KOPT-K1 (cell line): ENCODE measurements around the gene IRF2BP2.

Source experiments
- H3K27ac ChIP-seq: fragments of 200-600 bp; sonication (generic); 2 replicates; pipeline ENCODE4 v1.5.1; 2016; ENCODE audit warnings: antibody characterized with exemption, mild to moderate bottlenecking, low read depth, low read length; ENCODE audit not compliant: poor library complexity, severe bottlenecking
- H3K36me3 ChIP-seq: fragments of 200-600 bp; sonication (generic); 2 replicates; pipeline ENCODE4 v1.5.1; 2017; ENCODE audit warnings: antibody characterized with exemption, mild to moderate bottlenecking, low read length, moderate library complexity; ENCODE audit not compliant: insufficient read depth
- H3K9me3 ChIP-seq: fragments of 200-600 bp; sonication (generic); 2 replicates; pipeline ENCODE4 v1.5.1; 2017; ENCODE audit warnings: antibody characterized with exemption, low read length, mild to moderate bottlenecking; ENCODE audit not compliant: insufficient read depth, poor library complexity, severe bottlenecking

Gene IRF2BP2

GRCh38 chr1:234610061-234610665 is at the start of gene IRF2BP2:
Gene IRF2BP2, minus strand, starts transcription at chr1:234610178. Its CDS starts 684 bp downstream, at chr1:234609494.
- no peaks in the 10 kb centered on the region for H3K9me3 ChIP-seq
- peaks cover 27% of the 10 kb centered on the region for H3K36me3 ChIP-seq
- peak within 1 kb of the TSS; percentile 86 for H3K27ac ChIP-seq

DNA sequence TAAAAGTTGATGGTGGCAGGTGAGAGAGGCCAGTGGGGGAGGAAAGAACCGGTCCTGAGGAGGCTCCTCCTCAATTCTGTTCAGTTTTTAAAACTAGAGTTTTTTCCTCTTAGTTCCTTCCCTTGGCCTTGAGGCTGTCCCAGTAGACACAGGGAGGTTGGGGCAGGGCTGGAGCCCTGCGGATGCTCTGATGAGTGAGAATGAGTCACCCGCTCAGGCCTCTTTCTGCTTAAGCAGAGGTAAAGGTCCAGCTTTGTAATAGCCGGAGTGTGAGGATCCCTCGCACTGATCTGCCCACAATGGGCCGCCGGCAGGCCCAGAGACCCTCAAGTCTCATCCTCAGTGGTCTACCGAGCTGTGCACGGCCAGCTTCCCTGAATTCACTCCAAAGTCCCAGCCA is 49.6 kb upstream of the IRF2BP2 start:
- Histone ChIP-seq H3K9me3 (no peaks in the 10 kb centered on the region), H3K36me3 (no peaks in the 10 kb centered on the region), H3K27ac (no peak overlapping the region)

DNA sequence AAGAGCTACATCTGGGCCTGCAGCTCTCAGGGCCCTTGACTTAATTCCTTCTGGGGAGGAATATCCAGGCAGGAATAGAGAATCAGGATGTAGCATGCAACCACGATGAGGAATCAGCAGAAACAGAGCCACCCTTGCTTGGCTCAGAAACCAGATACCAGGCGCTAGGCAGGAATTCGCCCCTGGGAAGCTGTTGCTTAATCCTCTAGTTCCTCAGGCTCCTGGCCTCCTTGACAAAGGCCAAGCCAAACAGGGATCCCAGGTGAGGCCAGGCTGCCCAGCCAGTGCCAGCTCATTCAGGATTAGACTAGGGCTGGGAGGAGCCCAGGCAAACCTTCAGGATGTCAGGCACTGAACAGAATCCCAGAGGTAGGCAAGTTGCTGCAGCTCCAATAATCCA is 48.2 kb upstream of the IRF2BP2 start:
- no peak overlapping the region for H3K27ac ChIP-seq
- H3K36me3 ChIP-seq, result no peaks in the 10 kb centered on the region
- no peaks in the 10 kb centered on the region for H3K9me3 ChIP-seq

- Histone ChIP-seq H3K27ac (no peak overlapping the region), H3K9me3 (no peaks in the 10 kb centered on the region), H3K36me3 (no peaks in the 10 kb centered on the region)
Measured at GRCh38 chr1:234656944-234657654, 47.1 kb upstream of the IRF2BP2 start.

DNA sequence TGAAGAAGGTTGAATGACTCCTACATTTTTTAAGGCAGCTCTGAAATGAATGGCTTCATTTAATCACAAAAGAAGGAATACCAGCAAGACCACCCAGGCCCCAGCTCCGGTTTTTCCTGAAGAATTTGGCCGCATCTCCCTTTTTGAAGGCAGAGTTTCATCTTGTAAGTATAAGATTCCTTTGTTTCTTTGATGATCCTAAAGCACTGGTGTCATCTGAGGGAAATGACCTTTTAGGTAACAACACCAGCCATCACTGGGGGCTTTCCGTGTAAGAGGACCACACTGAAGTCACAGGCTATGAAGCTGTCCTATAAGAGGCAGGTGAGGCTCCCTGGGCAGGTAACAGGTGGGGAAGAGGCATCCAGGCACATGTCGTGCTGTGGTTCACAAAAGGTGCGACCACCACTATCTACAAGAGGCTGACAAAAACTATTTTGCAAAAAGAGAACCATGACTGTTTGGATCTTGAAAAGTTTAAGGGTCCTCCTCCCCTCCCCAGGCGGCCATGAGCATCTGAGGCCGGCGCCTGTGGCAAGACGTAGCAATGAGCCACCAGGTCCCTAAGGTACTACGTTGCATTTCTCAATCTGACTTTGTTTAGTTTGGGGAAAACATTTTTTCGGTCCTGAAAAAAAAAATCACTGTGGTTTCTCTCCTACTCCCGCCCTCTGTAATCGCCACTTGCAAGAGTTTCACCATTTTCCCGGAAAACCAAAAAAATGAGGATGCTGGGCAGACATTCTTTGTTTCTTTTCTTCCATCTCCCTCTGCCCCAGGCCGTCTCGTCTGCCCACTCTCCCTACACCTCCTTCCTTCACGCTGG is 46.3 kb upstream of the IRF2BP2 start:
- H3K27ac ChIP-seq, result no peak overlapping the region
- no peaks in the 10 kb centered on the region for H3K9me3 ChIP-seq
- no peaks in the 10 kb centered on the region for H3K36me3 ChIP-seq

DNA sequence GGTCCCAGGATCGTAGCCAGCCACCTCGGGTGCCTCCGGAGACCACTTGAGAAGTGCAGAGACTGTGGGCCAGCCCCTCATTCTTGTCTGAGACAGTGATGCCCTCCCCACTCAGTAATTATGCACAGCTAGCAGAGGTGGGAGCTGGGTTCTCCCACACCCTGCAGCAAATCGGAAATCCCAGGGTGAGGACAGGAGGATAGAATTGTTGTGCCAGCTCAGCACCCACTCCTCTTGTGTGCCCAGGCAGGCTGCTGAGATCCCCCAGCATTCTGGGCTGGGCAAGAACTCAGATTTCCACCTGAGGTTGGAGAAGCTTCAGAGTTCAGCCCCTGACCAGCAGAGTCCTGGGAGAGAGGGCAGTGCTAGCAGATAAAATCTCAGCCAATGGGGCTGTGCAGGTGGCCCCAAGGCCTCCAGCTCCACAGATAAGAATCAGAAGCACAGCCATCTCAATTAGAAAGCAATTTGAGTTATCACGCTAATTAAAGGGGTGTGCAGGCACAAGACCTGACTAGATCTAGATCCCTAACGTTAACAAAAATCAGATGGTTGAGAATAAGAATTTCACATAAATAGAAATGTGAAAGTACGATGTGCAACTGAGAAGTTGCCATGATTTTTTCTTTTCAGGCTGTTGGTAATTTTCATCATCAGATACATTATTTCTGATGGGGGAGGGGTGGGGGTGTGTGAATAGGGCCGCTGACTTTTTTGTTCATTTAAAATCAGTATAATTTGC is 45.5 kb upstream of the IRF2BP2 start:
- no peak overlapping the region for H3K27ac ChIP-seq

GRCh38 chr1:234654002-234654733 is 44.2 kb upstream of the IRF2BP2 start:
- no peaks in the 10 kb centered on the region for H3K9me3 ChIP-seq
- no peak overlapping the region for H3K27ac ChIP-seq
- H3K36me3 ChIP-seq, result no peaks in the 10 kb centered on the region

More for the DNA sequence above, 45.5 kb upstream of the IRF2BP2 start:
- H3K9me3 ChIP-seq, result no peaks in the 10 kb centered on the region
- no peaks in the 10 kb centered on the region for H3K36me3 ChIP-seq

GRCh38 chr1:234649432-234650081 is 39.6 kb upstream of the IRF2BP2 start:
- peaks cover 6% of the 10 kb centered on the region for H3K9me3 ChIP-seq
- no peak overlapping the region for H3K27ac ChIP-seq
- no peaks in the 10 kb centered on the region for H3K36me3 ChIP-seq

DNA sequence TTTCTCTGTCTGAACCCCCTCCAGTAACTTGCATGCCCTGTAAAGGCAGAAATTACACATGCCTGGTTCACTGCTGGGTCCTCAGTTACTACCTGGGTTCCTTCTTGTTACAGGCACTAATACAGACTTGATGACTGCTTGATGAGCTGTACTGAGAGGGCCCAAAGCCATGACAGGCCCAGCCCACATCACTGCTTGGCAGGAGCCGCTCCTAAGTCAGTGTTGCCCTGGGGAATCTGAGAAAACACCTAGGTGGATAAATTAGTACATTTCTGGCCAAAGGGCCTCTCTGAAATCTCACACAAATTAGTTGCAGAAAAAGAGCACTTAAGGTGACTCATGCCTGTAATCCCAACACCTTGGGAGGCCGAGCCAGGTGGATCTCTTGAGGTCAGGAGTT is 37.8 kb upstream of the IRF2BP2 start:
- peaks cover 6% of the 10 kb centered on the region for H3K9me3 ChIP-seq
- no peaks in the 10 kb centered on the region for H3K36me3 ChIP-seq
- H3K27ac ChIP-seq, result no peak overlapping the region

GRCh38 chr1:234647245-234647644 is 37.3 kb upstream of the IRF2BP2 start:
- H3K36me3 ChIP-seq, result no peaks in the 10 kb centered on the region
- no peak overlapping the region for H3K27ac ChIP-seq
- peaks cover 6% of the 10 kb centered on the region for H3K9me3 ChIP-seq

DNA sequence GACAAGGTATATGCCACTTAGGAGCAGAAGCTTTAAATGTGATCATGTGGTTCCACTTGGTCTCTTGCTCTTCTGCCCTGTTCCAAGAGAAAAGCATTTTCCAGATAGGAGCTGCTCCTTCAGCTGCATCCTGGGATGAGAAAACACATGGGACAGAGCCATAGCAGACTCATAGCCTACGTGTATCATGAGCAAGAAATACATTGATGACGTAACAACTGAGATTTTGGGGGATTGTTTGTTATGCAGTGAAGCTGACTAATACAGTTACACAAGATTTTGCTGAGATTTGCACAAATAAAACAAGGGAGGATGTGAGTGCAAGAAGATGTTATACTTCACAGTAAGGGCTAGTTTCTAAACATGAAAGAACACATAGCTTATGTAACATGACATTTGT is 36.0 kb upstream of the IRF2BP2 start:
- no peak overlapping the region for H3K27ac ChIP-seq
- H3K36me3 ChIP-seq, result no peaks in the 10 kb centered on the region

GRCh38 chr1:234645474-234645953 is 35.5 kb upstream of the IRF2BP2 start:
- peaks cover 6% of the 10 kb centered on the region for H3K9me3 ChIP-seq
- no peaks in the 10 kb centered on the region for H3K36me3 ChIP-seq
- no peak overlapping the region for H3K27ac ChIP-seq

More for the DNA sequence above, 36.0 kb upstream of the IRF2BP2 start:
- peaks cover 6% of the 10 kb centered on the region for H3K9me3 ChIP-seq

GRCh38 chr1:234644928-234645327 is 35.0 kb upstream of the IRF2BP2 start:
- Histone ChIP-seq H3K36me3 (no peaks in the 10 kb centered on the region), H3K27ac (no peak overlapping the region), H3K9me3 (peaks cover 6% of the 10 kb centered on the region)

- Histone ChIP-seq H3K9me3 (peaks cover 6% of the 10 kb centered on the region), H3K36me3 (no peaks in the 10 kb centered on the region), H3K27ac (no peak overlapping the region)
Measured at GRCh38 chr1:234643850-234644134, 33.8 kb upstream of the IRF2BP2 start.
